PFSK-1 (cell line): ENCODE measurements around the gene RPE. TPM values are rescaled to one million over a fixed set of nuclear protein-coding genes. Genes with fewer than 3 reads are reported as not detected.

ENCODE experiments used
- FOXP2 ChIP-seq: optimal IDR thresholded peaks from 2 replicates; pipeline ENCODE3; 2011; ENCODE audit warnings: borderline replicate concordance, control low read depth, inconsistent platforms; ENCODE audit not compliant: insufficient read depth; ENCODE audit errors: extremely low read length, extremely low read depth
- POLR2AphosphoS5 ChIP-seq: IDR thresholded peaks from 2 replicates; pipeline ENCODE4 v1.6.1; 2012; ENCODE audit warnings: low read depth, mild to moderate bottlenecking, control low read depth, low read length, moderate library complexity
- SIN3A ChIP-seq: IDR thresholded peaks from 2 replicates; pipeline ENCODE4 v1.6.1; 2012; ENCODE audit warnings: mild to moderate bottlenecking, low read length, moderate library complexity, borderline replicate concordance; ENCODE audit not compliant: insufficient read depth
- TAF1 ChIP-seq: IDR thresholded peaks from 2 replicates; pipeline ENCODE4 v1.6.1; 2012; ENCODE audit warnings: low read length, control low read depth, borderline replicate concordance; ENCODE audit not compliant: insufficient read depth
- polyA plus RNA-seq: library from polyadenylated mRNA; unstranded; fragments of >200 nt; gene quantifications from one replicate; pipeline ENCODE4 v1.2.1, GENCODE V29; 2012; ENCODE audit warnings: low read depth, missing spikeins; ENCODE audit not compliant: insufficient read length
- TF ChIP-seq, protein P1 (sequence below), 2 experiments: IDR thresholded peaks; 2 replicates each; pipeline versions ENCODE4 v1.6.1 to v1.8.0; 2011 to 2012; ENCODE audit warnings: low read depth in 2 of 2, low read length in 2 of 2, control low read depth in 1 of 2, inconsistent platforms in 1 of 2, mild to moderate bottlenecking in 1 of 2, moderate library complexity in 1 of 2; ENCODE audit not compliant: insufficient read depth in 1 of 2

Gene RPE
- 26.1 TPM for polyA plus RNA-seq

DNA sequence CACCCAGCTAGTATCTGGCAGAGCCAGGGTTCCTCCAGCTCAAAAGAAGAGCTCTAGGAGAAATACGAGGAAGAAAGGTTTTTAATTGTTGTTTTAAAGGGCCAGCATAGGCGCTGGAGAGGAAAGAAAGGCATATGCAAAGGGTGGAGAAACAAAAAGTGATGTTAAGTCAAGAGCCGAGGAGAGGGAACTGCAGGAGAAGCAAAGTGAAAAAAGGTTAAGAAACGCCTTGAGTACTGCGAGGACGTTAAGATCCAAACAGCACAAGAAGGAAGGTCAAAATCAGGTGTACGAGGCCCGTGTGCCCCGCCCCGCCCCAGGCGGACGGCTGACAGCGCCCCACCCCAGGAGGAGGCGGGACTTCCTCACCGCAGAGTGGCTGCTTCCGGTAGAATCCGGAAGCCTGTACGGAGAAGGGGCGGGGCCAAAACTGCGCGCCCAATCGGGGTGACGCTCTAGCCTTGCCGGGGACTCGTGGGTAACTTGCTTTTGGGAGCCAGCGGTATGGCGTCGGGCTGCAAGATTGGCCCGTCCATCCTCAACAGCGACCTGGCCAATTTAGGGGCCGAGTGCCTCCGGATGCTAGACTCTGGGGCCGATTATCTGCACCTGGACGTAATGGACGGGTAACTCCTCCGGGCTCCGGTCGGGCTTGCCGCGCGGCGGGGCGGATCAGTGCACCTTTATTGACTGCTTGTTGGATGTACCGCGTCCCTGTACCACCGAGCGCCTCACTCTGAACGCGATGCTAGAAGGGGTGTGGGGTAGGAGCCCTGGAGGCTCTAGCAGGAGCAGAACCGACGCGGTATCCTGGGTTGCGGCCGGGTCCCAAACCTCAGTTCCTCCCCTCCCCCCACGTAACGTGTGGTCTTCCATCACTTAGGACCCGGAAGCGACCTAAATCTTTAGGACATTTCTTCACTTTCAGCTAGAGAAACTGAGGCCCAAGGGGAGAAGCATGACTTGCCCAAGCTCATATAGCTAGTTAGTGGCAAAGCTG, at the start of gene RPE:
TSS of gene RPE (plus strand) at position 481 of the 1,000 bp plus-strand sequence. CDS start at position 505, 24 bp downstream.
- TF ChIP-seq TAF1 (peak; percentile 61; the same call in 1 of the 2 replicates), FOXP2 (no peak), SIN3A (no peak), POLR2AphosphoS5 (peak; percentile 80)
- TF ChIP-seq, protein P1, sequence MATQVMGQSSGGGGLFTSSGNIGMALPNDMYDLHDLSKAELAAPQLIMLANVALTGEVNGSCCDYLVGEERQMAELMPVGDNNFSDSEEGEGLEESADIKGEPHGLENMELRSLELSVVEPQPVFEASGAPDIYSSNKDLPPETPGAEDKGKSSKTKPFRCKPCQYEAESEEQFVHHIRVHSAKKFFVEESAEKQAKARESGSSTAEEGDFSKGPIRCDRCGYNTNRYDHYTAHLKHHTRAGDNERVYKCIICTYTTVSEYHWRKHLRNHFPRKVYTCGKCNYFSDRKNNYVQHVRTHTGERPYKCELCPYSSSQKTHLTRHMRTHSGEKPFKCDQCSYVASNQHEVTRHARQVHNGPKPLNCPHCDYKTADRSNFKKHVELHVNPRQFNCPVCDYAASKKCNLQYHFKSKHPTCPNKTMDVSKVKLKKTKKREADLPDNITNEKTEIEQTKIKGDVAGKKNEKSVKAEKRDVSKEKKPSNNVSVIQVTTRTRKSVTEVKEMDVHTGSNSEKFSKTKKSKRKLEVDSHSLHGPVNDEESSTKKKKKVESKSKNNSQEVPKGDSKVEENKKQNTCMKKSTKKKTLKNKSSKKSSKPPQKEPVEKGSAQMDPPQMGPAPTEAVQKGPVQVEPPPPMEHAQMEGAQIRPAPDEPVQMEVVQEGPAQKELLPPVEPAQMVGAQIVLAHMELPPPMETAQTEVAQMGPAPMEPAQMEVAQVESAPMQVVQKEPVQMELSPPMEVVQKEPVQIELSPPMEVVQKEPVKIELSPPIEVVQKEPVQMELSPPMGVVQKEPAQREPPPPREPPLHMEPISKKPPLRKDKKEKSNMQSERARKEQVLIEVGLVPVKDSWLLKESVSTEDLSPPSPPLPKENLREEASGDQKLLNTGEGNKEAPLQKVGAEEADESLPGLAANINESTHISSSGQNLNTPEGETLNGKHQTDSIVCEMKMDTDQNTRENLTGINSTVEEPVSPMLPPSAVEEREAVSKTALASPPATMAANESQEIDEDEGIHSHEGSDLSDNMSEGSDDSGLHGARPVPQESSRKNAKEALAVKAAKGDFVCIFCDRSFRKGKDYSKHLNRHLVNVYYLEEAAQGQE (IDR thresholded peaks at IDR 0.05; ENCODE audit: insufficient read depth in 1 of 2, low read depth in 2 of 2, low read length in 2 of 2): 0 out of 4 replicates have a peak, but pooled peaks of 1 of the 2 experiments have one; percentile 7

DNA sequence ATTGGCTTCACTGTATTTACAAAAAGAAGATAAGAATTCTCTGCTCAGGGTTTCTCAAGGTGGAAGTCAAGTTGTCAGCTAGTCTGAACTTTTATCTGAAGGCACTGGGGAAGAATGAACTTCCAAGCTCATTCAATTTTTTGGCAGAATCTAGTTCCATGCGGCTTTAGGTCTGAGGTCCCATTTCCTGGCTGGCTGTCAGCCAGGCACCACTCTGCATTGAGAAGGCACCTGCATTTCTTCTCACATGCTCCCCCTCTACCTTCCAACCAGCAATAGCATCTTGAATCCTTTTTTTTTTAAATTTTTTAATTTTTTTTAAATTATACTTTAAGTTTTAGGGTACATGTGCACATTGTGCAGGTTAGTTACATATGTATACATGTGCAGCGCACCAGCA, 46.2 kb upstream of the RPE start:
- TF ChIP-seq POLR2AphosphoS5: no peak
- TF ChIP-seq, protein P1 (IDR thresholded peaks at IDR 0.05; ENCODE audit: insufficient read depth in 1 of 2, low read depth in 2 of 2, low read length in 2 of 2): no peak
- TF ChIP-seq SIN3A: no peak
- no peak for TF ChIP-seq TAF1
- TF ChIP-seq FOXP2: no peak

DNA sequence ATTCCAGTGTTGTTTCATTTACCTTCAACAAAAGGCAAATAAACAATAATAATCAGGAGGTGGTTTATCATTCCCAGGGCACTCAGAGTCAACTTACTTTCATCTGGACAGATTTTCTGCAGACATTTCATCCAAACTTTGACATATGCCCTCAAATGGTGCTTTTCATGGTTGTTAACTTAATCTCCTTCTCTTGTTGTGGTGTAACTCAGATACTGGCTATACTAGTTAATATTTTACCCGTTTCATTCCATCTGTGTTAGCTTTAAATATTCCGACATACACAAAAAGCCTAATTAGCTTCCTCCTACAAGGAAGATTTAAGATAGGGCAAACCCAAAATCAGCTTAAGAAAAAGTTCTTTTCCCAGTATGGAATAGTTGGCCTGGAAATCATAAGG, 44.4 kb upstream of the RPE start:
- TF ChIP-seq TAF1 (no peak), SIN3A (no peak), POLR2AphosphoS5 (no peak), FOXP2 (no peak)
- TF ChIP-seq, protein P1 (IDR thresholded peaks at IDR 0.05; ENCODE audit: insufficient read depth in 1 of 2, low read depth in 2 of 2, low read length in 2 of 2): no peak

DNA sequence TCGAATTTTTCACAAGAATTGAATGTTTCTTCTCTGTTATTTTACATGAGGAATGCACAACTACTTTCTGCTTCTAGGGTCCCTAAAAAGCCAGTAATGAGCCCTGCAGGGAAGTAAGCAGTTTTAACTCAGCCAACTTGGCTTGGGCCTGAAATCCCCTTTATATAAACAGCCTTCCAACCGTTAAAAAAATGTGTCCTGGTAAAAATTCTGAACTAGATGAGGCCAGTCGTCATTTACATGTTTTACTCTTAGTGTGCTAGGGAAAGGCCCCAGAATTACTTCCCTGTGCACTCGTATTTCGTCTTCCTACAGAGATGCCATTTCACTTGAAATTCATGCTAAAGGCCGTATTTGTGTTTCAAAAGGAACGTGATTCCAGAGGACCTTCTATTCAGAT, 42.4 kb upstream of the RPE start:
- TF ChIP-seq SIN3A: no peak
- TF ChIP-seq POLR2AphosphoS5: no peak
- TF ChIP-seq TAF1: no peak
- TF ChIP-seq, protein P1 (IDR thresholded peaks at IDR 0.05; ENCODE audit: insufficient read depth in 1 of 2, low read depth in 2 of 2, low read length in 2 of 2): no peak
- no peak for TF ChIP-seq FOXP2
